HepG2 (cell line): Measurements from ENCODE around the gene MSANTD2. TPM values are rescaled to one million over a fixed set of nuclear protein-coding genes. Genes with fewer than 3 reads are reported as not detected.

Source experiments
- AGO1 ChIP-seq: fragments of 200-400 bp; formaldehyde crosslinking; IDR thresholded peaks from 2 replicates; pipeline ENCODE4 v1.6.1; 2017; ENCODE audit warnings: mild to moderate bottlenecking, low read depth, low read length, moderate library complexity; ENCODE audit not compliant: poor library complexity, severe bottlenecking
- CEBPG ChIP-seq: IDR thresholded peaks from 2 replicates; pipeline ENCODE4 v1.6.1; 2016
- CREB1 ChIP-seq, 2 experiments: fragments of 450-650 bp in 1 of 2; IDR thresholded peaks; 2 replicates each; pipeline ENCODE4 v1.6.1; 2016 to 2017; ENCODE audit warnings: control low read depth in 1 of 2, mild to moderate bottlenecking in 1 of 2, missing compliant biosample characterization in 1 of 2, missing genetic modification characterization in 1 of 2
- FOXO1 ChIP-seq: sonication (generic); formaldehyde crosslinking; IDR thresholded peaks from 2 replicates; pipeline ENCODE4 v1.4.0; 2020; ENCODE audit warnings: missing genetic modification reagents
- KDM5B ChIP-seq: sonication (generic); formaldehyde crosslinking; IDR thresholded peaks from 2 replicates; pipeline ENCODE4 v1.4.0; 2020; ENCODE audit warnings: missing genetic modification reagents, mild to moderate bottlenecking, borderline replicate concordance
- MBD4 ChIP-seq: IDR thresholded peaks from 2 replicates; pipeline ENCODE4 v1.6.1; 2012; ENCODE audit warnings: low read length, inconsistent platforms, borderline replicate concordance
- PLRG1 ChIP-seq: fragments of 450-650 bp; conservative IDR thresholded peaks from 2 replicates; pipeline ENCODE4 v1.6.1; 2016
- RAD51 ChIP-seq: fragments of 450-650 bp; IDR thresholded peaks from 2 replicates; pipeline ENCODE4 v1.6.1; 2016; ENCODE audit warnings: borderline replicate concordance
- SMAD9 ChIP-seq: sonication (generic); formaldehyde crosslinking; IDR thresholded peaks from 2 replicates; pipeline ENCODE4 v1.5.1; 2020; ENCODE audit warnings: mild to moderate bottlenecking, missing genetic modification reagents
- SSRP1 ChIP-seq: IDR thresholded peaks from 2 replicates; pipeline ENCODE4 v1.6.1; 2016; ENCODE audit warnings: control low read depth
- ZFP41 ChIP-seq: sonication (generic); formaldehyde crosslinking; IDR thresholded peaks from 2 replicates; pipeline ENCODE4 v1.4.0; 2020; ENCODE audit warnings: mild to moderate bottlenecking, missing genetic modification reagents, borderline replicate concordance
- ZNF225 ChIP-seq: sonication (generic); formaldehyde crosslinking; IDR thresholded peaks from 2 replicates; pipeline ENCODE4 v1.4.0; 2020; ENCODE audit warnings: mild to moderate bottlenecking, missing genetic modification reagents
- ZNF296 ChIP-seq: sonication (generic); formaldehyde crosslinking; conservative IDR thresholded peaks from 2 replicates; pipeline ENCODE4 v1.5.0; 2020; ENCODE audit warnings: mild to moderate bottlenecking, missing genetic modification reagents
- ZNF460 ChIP-seq: sonication (generic); formaldehyde crosslinking; IDR thresholded peaks from 2 replicates; pipeline ENCODE4 v1.5.1; 2020; ENCODE audit warnings: missing genetic modification reagents, mild to moderate bottlenecking, borderline replicate concordance
- ZNF530 ChIP-seq: sonication (generic); formaldehyde crosslinking; IDR thresholded peaks from 2 replicates; pipeline ENCODE4 v1.5.0; 2020; ENCODE audit warnings: low read depth, mild to moderate bottlenecking, missing genetic modification reagents
- polyA plus RNA-seq, 8 experiments: library from polyadenylated mRNA; depleted of rRNA in 3 of 8; stranded (reverse) in 7 of 8; unstranded in 1 of 8; fragments of >200 nt; fragmentation: Illumina TruSeq in 4 of 8; extraction: Trizol in 4 of 8; gene quantifications; 2 replicates each; pipeline versions ENCODE4 v1.2.1 to v1.2.3, GENCODE V29; 2011 to 2016; ENCODE audit warnings: low read depth in 4 of 8, missing spikeins in 1 of 8, mixed read lengths in 1 of 8; ENCODE audit not compliant: insufficient read depth in 1 of 8
- total RNA-seq, 5 experiments: library from RNA; depleted of rRNA; stranded (reverse); fragments of >200 nt; fragmentation: Illumina TruSeq; extraction: Trizol; gene quantifications; 2 replicates each; pipeline ENCODE4 v1.2.3, GENCODE V29; 2016; ENCODE audit warnings: low read depth in 1 of 5
- TF ChIP-seq, protein P1 (sequence below): sonication (generic); formaldehyde crosslinking; IDR thresholded peaks from 2 replicates; pipeline ENCODE4 v1.5.1; 2020; ENCODE audit warnings: missing genetic modification reagents, mild to moderate bottlenecking, borderline replicate concordance
- TF ChIP-seq, protein P2 (sequence below): sonication (generic); formaldehyde crosslinking; IDR thresholded peaks from 2 replicates; pipeline ENCODE4 v1.8.0; 2022; ENCODE audit warnings: missing genetic modification reagents, mild to moderate bottlenecking, inconsistent platforms, borderline replicate concordance
- TF ChIP-seq, protein P3 (sequence below): sonication (generic); formaldehyde crosslinking; IDR thresholded peaks from 2 replicates; pipeline ENCODE4 v1.8.1; 2023; ENCODE audit warnings: mild to moderate bottlenecking, missing genetic modification reagents
- TF ChIP-seq, protein P4 (sequence below): sonication (generic); formaldehyde crosslinking; IDR thresholded peaks from 2 replicates; pipeline ENCODE4 v1.9.0; 2021; ENCODE audit warnings: mild to moderate bottlenecking, missing genetic modification reagents

The MSANTD2 gene
- total and polyA plus RNA-seq, 2 of the 13 experiments (the other 11 are each of a cell fraction or from before 2014, with no cell fraction given): 8.7 to 10.1 TPM

DNA sequence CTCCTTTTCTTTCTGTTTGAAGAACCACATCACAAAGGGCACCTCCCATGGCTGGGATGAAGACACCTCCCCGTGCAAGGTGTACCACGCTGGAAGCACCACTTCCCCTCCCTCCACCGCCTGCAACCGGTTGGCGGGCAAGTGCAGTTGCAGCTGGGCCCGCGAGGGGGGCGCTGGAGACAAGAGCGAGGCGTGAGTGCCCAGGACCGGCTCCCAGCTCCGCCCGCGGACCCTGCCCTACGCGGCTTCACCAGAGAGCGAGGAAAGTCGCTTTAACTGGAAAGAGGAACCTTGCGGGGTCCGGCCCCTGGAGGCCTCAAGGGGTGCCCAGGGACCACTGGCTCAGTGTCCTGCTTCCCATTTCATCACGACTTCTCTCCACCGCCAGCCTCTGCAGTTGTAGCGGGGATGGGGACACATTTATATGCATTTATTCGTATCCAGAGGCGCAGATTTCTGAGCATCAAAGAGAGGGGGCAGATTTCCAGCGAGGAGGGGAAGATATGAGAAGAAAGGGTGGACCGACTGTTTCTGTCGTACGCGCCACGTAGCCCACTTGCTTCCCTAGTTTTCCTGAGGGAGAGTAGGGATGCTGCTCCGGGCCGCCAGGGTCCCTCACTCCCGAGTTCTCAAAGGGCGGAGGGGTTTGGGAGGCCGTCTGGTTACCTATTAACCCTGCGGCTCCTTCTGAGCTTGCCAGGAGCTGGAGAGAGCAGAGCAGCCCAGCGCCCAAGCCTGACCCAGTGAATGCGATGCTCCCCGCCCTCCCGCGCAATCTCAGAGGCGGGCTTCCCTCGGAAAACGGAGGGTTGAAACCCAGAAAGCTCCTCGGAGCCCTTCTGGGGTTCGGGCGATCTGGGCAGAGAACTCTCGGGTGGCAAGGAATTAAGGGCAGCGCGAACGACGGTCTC is 41.6 kb downstream of the MSANTD2 start (continued):
- TF ChIP-seq, protein P1, sequence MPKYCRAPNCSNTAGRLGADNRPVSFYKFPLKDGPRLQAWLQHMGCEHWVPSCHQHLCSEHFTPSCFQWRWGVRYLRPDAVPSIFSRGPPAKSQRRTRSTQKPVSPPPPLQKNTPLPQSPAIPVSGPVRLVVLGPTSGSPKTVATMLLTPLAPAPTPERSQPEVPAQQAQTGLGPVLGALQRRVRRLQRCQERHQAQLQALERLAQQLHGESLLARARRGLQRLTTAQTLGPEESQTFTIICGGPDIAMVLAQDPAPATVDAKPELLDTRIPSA (CRISPR knock-in tag): no peak
- TF ChIP-seq SMAD9 (no peak), ZNF460 (no peak), FOXO1 (CRISPR knock-in tag) (no peak), MBD4 (no peak), CREB1 (IDR thresholded peaks at IDR 0.05) (no peak), CREB1 (CRISPR knock-in tag; IDR thresholded peaks at IDR 0.05) (no peak), ZNF530 (CRISPR knock-in tag) (no peak), KDM5B (no peak; the same call in 1 of the 2 replicates), CEBPG (CRISPR knock-in tag) (peak; percentile 45; the same call in 1 of the 2 replicates), AGO1 (no peak), RAD51 (no peak), PLRG1 (no peak), ZNF296 (CRISPR knock-in tag) (no peak), SSRP1 (no peak), ZFP41 (CRISPR knock-in tag) (no peak), ZNF225 (CRISPR knock-in tag) (no peak)
- TF ChIP-seq, protein P2, sequence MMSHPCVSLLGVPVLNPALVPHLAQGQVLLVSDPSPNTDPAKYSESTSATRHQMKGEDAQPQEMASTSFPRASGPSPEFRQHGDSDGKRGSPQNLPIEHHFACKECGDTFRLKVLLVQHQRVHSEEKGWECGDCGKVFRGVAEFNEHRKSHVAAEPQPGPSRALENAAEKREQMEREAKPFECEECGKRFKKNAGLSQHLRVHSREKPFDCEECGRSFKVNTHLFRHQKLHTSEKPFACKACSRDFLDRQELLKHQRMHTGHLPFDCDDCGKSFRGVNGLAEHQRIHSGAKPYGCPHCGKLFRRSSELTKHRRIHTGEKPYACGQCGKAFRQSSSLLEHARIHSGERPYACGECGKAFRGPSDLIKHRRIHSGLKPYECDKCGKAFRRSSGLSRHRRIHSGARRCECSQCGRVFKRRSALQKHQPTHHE (CRISPR knock-in tag): no peak
- TF ChIP-seq, protein P3, sequence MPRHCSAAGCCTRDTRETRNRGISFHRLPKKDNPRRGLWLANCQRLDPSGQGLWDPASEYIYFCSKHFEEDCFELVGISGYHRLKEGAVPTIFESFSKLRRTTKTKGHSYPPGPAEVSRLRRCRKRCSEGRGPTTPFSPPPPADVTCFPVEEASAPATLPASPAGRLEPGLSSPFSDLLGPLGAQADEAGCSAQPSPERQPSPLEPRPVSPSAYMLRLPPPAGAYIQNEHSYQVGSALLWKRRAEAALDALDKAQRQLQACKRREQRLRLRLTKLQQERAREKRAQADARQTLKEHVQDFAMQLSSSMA: no peak
- TF ChIP-seq, protein P4, sequence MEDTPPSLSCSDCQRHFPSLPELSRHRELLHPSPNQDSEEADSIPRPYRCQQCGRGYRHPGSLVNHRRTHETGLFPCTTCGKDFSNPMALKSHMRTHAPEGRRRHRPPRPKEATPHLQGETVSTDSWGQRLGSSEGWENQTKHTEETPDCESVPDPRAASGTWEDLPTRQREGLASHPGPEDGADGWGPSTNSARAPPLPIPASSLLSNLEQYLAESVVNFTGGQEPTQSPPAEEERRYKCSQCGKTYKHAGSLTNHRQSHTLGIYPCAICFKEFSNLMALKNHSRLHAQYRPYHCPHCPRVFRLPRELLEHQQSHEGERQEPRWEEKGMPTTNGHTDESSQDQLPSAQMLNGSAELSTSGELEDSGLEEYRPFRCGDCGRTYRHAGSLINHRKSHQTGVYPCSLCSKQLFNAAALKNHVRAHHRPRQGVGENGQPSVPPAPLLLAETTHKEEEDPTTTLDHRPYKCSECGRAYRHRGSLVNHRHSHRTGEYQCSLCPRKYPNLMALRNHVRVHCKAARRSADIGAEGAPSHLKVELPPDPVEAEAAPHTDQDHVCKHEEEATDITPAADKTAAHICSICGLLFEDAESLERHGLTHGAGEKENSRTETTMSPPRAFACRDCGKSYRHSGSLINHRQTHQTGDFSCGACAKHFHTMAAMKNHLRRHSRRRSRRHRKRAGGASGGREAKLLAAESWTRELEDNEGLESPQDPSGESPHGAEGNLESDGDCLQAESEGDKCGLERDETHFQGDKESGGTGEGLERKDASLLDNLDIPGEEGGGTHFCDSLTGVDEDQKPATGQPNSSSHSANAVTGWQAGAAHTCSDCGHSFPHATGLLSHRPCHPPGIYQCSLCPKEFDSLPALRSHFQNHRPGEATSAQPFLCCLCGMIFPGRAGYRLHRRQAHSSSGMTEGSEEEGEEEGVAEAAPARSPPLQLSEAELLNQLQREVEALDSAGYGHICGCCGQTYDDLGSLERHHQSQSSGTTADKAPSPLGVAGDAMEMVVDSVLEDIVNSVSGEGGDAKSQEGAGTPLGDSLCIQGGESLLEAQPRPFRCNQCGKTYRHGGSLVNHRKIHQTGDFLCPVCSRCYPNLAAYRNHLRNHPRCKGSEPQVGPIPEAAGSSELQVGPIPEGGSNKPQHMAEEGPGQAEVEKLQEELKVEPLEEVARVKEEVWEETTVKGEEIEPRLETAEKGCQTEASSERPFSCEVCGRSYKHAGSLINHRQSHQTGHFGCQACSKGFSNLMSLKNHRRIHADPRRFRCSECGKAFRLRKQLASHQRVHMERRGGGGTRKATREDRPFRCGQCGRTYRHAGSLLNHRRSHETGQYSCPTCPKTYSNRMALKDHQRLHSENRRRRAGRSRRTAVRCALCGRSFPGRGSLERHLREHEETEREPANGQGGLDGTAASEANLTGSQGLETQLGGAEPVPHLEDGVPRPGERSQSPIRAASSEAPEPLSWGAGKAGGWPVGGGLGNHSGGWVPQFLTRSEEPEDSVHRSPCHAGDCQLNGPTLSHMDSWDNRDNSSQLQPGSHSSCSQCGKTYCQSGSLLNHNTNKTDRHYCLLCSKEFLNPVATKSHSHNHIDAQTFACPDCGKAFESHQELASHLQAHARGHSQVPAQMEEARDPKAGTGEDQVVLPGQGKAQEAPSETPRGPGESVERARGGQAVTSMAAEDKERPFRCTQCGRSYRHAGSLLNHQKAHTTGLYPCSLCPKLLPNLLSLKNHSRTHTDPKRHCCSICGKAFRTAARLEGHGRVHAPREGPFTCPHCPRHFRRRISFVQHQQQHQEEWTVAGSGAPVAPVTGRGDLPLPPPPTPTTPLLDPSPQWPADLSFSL (CRISPR knock-in tag): no peak
